MM.1S (cell line): ENCODE measurements around the gene OR2V2.

Experiments used
- DNase-seq: peaks from one replicate; pipeline ENCODE4 v3.0.0-alpha.2; 2015
- H2AFZ ChIP-seq: fragments of 300-600 bp; sonication (generic); 2 replicates; pipeline ENCODE4 v1.6.0; 2016; ENCODE audit warnings: antibody characterized with exemption, low read length
- H3F3A ChIP-seq: fragments of 300-600 bp; sonication (generic); 2 replicates; pipeline ENCODE4 v1.6.1; 2016; ENCODE audit warnings: mild to moderate bottlenecking, antibody characterized with exemption, low read length, moderate library complexity, mixed read lengths; ENCODE audit not compliant: insufficient read depth
- H3K27ac ChIP-seq: fragments of 300-600 bp; sonication (generic); 2 replicates; pipeline ENCODE4 v1.5.1; 2016; ENCODE audit warnings: mild to moderate bottlenecking, low read length
- H3K27me3 ChIP-seq: fragments of 300-600 bp; sonication (generic); replicated peaks from 2 replicates; pipeline ENCODE4 v1.6.0; 2016; ENCODE audit warnings: low read length; ENCODE audit not compliant: insufficient read depth
- H3K36me3 ChIP-seq: fragments of 300-600 bp; sonication (generic); replicated peaks from 2 replicates; pipeline ENCODE4 v1.6.1; 2016; ENCODE audit warnings: mild to moderate bottlenecking, low read length, mixed read lengths; ENCODE audit not compliant: insufficient read depth
- H3K4me1 ChIP-seq: fragments of 300-600 bp; sonication (generic); 2 replicates; pipeline ENCODE4 v1.6.1; 2016; ENCODE audit warnings: low read length, mixed read lengths
- H3K4me2 ChIP-seq: fragments of 300-600 bp; sonication (generic); 2 replicates; pipeline ENCODE4 v1.6.0; 2016; ENCODE audit warnings: low read depth, low read length
- H3K4me3 ChIP-seq: fragments of 300-600 bp; sonication (generic); 2 replicates; pipeline ENCODE4 v1.5.1; 2016; ENCODE audit warnings: low read length, mixed read lengths
- H3K79me2 ChIP-seq: fragments of 300-600 bp; sonication (generic); 2 replicates; pipeline ENCODE4 v1.6.1; 2016; ENCODE audit warnings: mixed run types, low read length, mixed read lengths
- H3K9ac ChIP-seq: fragments of 300-600 bp; sonication (generic); 2 replicates; pipeline ENCODE4 v1.6.1; 2016; ENCODE audit warnings: low read length, mixed read lengths
- H3K9me2 ChIP-seq: fragments of 300-600 bp; sonication (generic); replicated peaks from 2 replicates; pipeline ENCODE4 v1.6.1; 2016; ENCODE audit warnings: mild to moderate bottlenecking, low read length, mixed read lengths; ENCODE audit not compliant: insufficient read depth
- H3K9me3 ChIP-seq: fragments of 300-600 bp; sonication (generic); replicated peaks from 2 replicates; pipeline ENCODE4 v1.6.1; 2016; ENCODE audit warnings: mild to moderate bottlenecking, low read length, mixed read lengths; ENCODE audit not compliant: insufficient read depth
- H4K20me1 ChIP-seq: fragments of 300-600 bp; sonication (generic); 2 replicates; pipeline ENCODE4 v1.6.1; 2016; ENCODE audit warnings: mild to moderate bottlenecking, low read length, moderate library complexity, mixed read lengths; ENCODE audit not compliant: insufficient read depth
- EZH2 ChIP-seq: fragments of 300-600 bp; sonication (generic); optimal IDR thresholded peaks from 2 replicates; pipeline ENCODE3; 2017; ENCODE audit warnings: low read depth, mild to moderate bottlenecking, antibody characterized with exemption, low read length, mixed read lengths
- EZH2phosphoT487 ChIP-seq: fragments of 300-600 bp; sonication (generic); IDR thresholded peaks from 2 replicates; pipeline ENCODE4 v1.6.1; 2018; ENCODE audit warnings: antibody characterized with exemption, low read length
- TF ChIP-seq, protein P1 (sequence below): fragments of 300-600 bp; sonication (generic); IDR thresholded peaks from 2 replicates; pipeline ENCODE4 v1.5.1; 2016; ENCODE audit warnings: antibody characterized with exemption, low read length, mixed read lengths

Gene OR2V2

DNA sequence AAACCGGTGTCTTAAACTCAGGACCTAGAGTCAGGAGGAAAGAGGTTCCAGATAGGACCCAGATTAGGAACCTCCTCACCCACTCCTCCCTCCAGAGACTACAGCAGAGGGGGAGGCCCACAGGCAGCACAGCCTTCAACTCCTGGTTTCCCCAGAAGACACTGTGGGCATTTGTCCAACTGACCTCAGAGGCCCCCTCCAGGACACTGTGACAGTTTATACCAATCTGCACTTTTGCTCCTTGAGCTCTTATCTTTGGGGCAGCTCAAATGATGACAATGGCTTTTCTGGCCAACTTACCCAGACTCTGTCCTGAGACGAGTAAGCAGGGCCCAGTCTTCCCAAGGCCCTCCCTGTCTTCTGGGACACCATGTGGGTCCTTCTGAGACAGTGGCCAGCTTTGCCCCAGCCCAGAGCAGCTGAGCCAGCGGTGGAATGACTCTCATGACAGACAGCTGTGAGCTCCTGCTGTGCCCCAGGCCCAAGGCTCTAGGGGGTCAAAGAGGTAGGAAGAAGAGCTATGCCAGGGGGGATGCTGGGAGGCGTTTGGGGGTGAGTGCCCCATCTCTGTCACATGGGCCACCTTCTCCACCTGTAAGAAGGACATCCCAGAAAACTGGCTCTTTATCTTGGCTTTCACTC is 14.3 kb downstream of the OR2V2 start:
- Histone ChIP-seq H3K27ac (peak overlapping the region; percentile 62; the same call in 1 of the 2 replicates), H3K4me1 (peaks cover 18% of the 10 kb centered on the region), H3K27me3 (peaks cover 5% of the 10 kb centered on the region; the same call in 1 of the 2 replicates), H3K4me3 (peak overlapping the region; percentile 70), H3K79me2 (no peaks in the 10 kb centered on the region), H3K9me2 (no peaks in the 10 kb centered on the region), H4K20me1 (no peaks in the 10 kb centered on the region), H2AFZ (peak overlapping the region; percentile 98), H3K9me3 (no peaks in the 10 kb centered on the region), H3K36me3 (no peaks in the 10 kb centered on the region), H3K4me2 (peak overlapping the region; percentile 96), H3F3A (peaks cover 5% of the 10 kb centered on the region), H3K9ac (peak overlapping the region; percentile 57; the same call in 1 of the 2 replicates)
- TF ChIP-seq EZH2 (no peak), EZH2phosphoT487 (no peak)
- TF ChIP-seq, protein P1, sequence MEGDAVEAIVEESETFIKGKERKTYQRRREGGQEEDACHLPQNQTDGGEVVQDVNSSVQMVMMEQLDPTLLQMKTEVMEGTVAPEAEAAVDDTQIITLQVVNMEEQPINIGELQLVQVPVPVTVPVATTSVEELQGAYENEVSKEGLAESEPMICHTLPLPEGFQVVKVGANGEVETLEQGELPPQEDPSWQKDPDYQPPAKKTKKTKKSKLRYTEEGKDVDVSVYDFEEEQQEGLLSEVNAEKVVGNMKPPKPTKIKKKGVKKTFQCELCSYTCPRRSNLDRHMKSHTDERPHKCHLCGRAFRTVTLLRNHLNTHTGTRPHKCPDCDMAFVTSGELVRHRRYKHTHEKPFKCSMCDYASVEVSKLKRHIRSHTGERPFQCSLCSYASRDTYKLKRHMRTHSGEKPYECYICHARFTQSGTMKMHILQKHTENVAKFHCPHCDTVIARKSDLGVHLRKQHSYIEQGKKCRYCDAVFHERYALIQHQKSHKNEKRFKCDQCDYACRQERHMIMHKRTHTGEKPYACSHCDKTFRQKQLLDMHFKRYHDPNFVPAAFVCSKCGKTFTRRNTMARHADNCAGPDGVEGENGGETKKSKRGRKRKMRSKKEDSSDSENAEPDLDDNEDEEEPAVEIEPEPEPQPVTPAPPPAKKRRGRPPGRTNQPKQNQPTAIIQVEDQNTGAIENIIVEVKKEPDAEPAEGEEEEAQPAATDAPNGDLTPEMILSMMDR = no peak
- no peak for DNase-seq

DNA sequence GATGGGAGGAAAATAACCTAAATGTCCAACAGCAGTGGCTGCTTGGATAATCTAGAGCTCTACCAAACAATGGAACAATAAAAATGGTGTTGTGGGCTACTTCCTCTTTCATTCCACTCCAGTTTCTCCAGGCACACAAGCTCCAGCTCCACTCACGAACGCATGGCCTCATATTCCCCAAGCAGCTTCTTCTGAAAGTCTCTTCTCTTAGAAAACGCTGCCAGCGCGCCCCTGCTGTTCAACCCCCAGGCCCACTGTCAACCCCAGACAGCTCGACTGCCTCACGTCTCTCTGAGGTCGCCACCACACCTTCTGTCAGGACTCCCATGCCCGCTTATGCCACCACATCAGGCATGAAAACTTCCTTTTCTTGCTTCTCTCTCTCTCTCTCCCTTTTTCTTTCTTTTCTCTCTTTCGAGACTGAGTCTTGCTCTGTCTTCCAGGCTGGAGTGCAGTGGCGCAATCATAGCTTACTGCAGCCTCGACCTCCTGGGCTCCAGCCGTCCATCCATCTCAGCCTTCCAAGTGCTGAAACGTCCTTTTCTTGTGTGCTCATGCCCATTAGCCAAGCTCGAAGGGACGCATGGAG is 16.2 kb downstream of the OR2V2 start:
- no peak for DNase-seq
- TF ChIP-seq EZH2 (no peak), EZH2phosphoT487 (no peak)
- TF ChIP-seq, protein P1 = no peak
- Histone ChIP-seq H3K27me3 (peaks cover 22% of the 10 kb centered on the region), H2AFZ (no peak overlapping the region), H3K4me3 (no peak overlapping the region), H3K4me1 (peaks cover 25% of the 10 kb centered on the region), H3K9me2 (no peaks in the 10 kb centered on the region), H3K9ac (no peak overlapping the region), H3K36me3 (no peaks in the 10 kb centered on the region), H3F3A (peaks cover 5% of the 10 kb centered on the region), H3K79me2 (no peaks in the 10 kb centered on the region), H4K20me1 (no peaks in the 10 kb centered on the region), H3K4me2 (no peak overlapping the region), H3K9me3 (no peaks in the 10 kb centered on the region), H3K27ac (no peak overlapping the region)

DNA sequence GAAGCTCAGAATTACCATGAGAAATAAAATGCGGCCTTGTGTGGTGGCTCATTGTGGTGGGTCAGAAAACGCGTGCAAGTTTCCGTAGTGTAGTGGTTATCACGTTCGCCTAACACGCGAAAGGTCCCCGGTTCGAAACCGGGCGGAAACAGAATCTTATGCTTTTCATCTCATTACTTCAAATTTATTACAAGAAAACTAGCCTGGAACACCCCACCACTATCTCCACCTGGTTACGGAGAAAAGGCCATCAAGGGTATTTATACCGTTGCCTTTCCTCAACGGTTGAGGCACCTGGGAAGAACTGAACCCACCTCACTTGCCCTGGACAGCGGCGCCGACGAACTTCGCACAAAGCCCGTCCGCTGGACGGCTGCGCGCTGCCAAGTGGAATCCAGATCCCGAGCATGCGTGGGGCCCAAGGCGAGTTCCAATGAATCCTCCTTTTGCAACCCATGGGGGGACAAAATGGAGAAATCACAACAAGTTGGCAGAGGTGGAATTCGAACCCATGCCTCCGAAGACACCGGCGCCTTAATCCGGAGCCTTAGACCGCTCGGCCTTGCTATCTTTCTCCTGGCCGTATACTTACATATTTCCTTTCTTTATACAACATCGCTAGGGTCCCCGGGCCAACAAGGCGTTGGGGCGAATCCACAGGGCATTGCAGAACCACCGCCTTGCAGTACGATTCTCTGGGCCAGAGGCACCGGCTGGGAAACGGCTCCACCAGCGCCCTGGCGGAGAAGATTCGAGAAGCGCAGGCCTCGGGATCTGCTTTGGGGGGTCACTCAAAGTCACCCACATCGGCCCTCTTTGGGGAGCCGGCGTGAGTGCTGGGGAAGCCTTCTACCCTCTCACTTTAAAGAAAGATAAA is 16.9 kb downstream of the OR2V2 start:
- Histone ChIP-seq H3K27me3 (peaks cover 29% of the 10 kb centered on the region), H3K79me2 (no peaks in the 10 kb centered on the region), H2AFZ (no peak overlapping the region), H3K36me3 (no peaks in the 10 kb centered on the region), H3K4me3 (no peak overlapping the region), H3K4me1 (peaks cover 25% of the 10 kb centered on the region), H4K20me1 (no peaks in the 10 kb centered on the region), H3F3A (peaks cover 5% of the 10 kb centered on the region), H3K9me3 (no peaks in the 10 kb centered on the region), H3K4me2 (no peak overlapping the region), H3K9ac (no peak overlapping the region), H3K27ac (no peak overlapping the region), H3K9me2 (no peaks in the 10 kb centered on the region)
- no peak for DNase-seq
- TF ChIP-seq EZH2phosphoT487 = no peak
- no peak for TF ChIP-seq EZH2
- TF ChIP-seq, protein P1 = no peak
